Measurements from ENCODE around the gene EFNB2. TPM values are rescaled to one million over a fixed set of nuclear protein-coding genes. Genes with fewer than 3 reads are reported as not detected.

EFNB2 gene
- total RNA-seq, 2 donors from 2014 or later, result 46.1 to 52.4 TPM

- H3K4me1 ChIP-seq (replicated peaks), result no peaks in the 10 kb centered on the region
- H3K4me3 ChIP-seq, result no peak overlapping the region
- TF ChIP-seq POLR2AphosphoS5 (IDR thresholded peaks at IDR 0.05) (no peak), POLR2A (IDR thresholded peaks at IDR 0.05) (no peak), CTCF (IDR thresholded peaks at IDR 0.05) (no peak)
- H3K27me3 ChIP-seq (replicated peaks; ENCODE audit: insufficient read depth), result no peaks in the 10 kb centered on the region
- no peak overlapping the region for H3K27ac ChIP-seq
- intact Hi-C loops (cut with DNase I), result loop anchor here (5.0 kb wide), 1 partner anchor 439 kb away; no protein-coding TSS in a partner anchor
- H3K9me3 ChIP-seq, result no peaks in the 10 kb centered on the region
- DNase-seq (ENCODE audit: low spot score), result no peak
- H3K36me3 ChIP-seq, result no peaks in the 10 kb centered on the region
- WGBS, result 22% methylated on average over 5 of the region's 5 CpGs
These were observed 14.2 kb downstream of the EFNB2 start for GRCh38 chr13:106521095-106521799.

GRCh38 chr13:106520251-106521054 lies 15.0 kb downstream of the EFNB2 start:
- intact Hi-C loops (cut with DNase I), result loop anchor here (5.0 kb wide), 1 partner anchor 438 kb away; no protein-coding TSS in a partner anchor
- Histone ChIP-seq H3K27me3 (replicated peaks; ENCODE audit: insufficient read depth) (no peaks in the 10 kb centered on the region), H3K36me3 (no peaks in the 10 kb centered on the region), H3K9me3 (no peaks in the 10 kb centered on the region), H3K27ac (no peak overlapping the region), H3K4me1 (replicated peaks) (no peaks in the 10 kb centered on the region), H3K4me3 (no peak overlapping the region)
- no peak for DNase-seq (ENCODE audit: low spot score)
- WGBS, result 43% methylated on average over 12 of the region's 12 CpGs
- TF ChIP-seq POLR2AphosphoS5 (IDR thresholded peaks at IDR 0.05), result no peak
- peak in 2 of 4 experiments; percentile 21 to 50 for TF ChIP-seq CTCF (IDR thresholded peaks at IDR 0.05)

- no peak for DNase-seq (ENCODE audit: low spot score)
- no peak for TF ChIP-seq CTCF (IDR thresholded peaks at IDR 0.05)
- TF ChIP-seq POLR2A (IDR thresholded peaks at IDR 0.05), result no peak
- TF ChIP-seq POLR2AphosphoS5 (IDR thresholded peaks at IDR 0.05), result no peak
- no peaks in the 10 kb centered on the region for H3K36me3 ChIP-seq
- 77% methylated on average over 11 of the region's 11 CpGs for WGBS
- no peaks in the 10 kb centered on the region for H3K4me1 ChIP-seq (replicated peaks)
- H3K27ac ChIP-seq, result no peak overlapping the region
- intact Hi-C loops (cut with DNase I), result no loop called here
- no peaks in the 10 kb centered on the region for H3K9me3 ChIP-seq
- no peaks in the 10 kb centered on the region for H3K27me3 ChIP-seq (replicated peaks; ENCODE audit: insufficient read depth)
- H3K4me3 ChIP-seq, result no peak overlapping the region
These were observed 16.9 kb downstream of the EFNB2 start for GRCh38 chr13:106518512-106518911.

GRCh38 chr13:106517109-106517847 lies 18.2 kb downstream of the EFNB2 start:
- no peaks in the 10 kb centered on the region for H3K27me3 ChIP-seq (replicated peaks; ENCODE audit: insufficient read depth)
- no peak overlapping the region for H3K4me3 ChIP-seq
- DNase-seq (ENCODE audit: low spot score), result no peak
- no peaks in the 10 kb centered on the region for H3K4me1 ChIP-seq (replicated peaks)
- H3K27ac ChIP-seq, result no peak overlapping the region
- H3K36me3 ChIP-seq, result no peaks in the 10 kb centered on the region
- no peaks in the 10 kb centered on the region for H3K9me3 ChIP-seq
- 81% methylated on average over 4 of the region's 4 CpGs for WGBS
- intact Hi-C loops (cut with DNase I), result no loop called here
- TF ChIP-seq CTCF (IDR thresholded peaks at IDR 0.05) (no peak), POLR2A (IDR thresholded peaks at IDR 0.05) (no peak), POLR2AphosphoS5 (IDR thresholded peaks at IDR 0.05) (no peak)
